Stimulated activated CD4-positive, alpha-beta T cell treated with anti-CD3 and anti-CD28 coated beads, Interleukin-12 subunit alpha, Interleukin-12 subunit beta, amount 100 ng/mL, for 48 hours (primary cell): ENCODE data around the gene SLC25A29.

Experiments
- DNase-seq, 3 donors: peaks; one replicate each; pipeline ENCODE4 v3.0.0-alpha.2; 2020; ENCODE audit warnings: low read depth in 2 of 3, low spot score in 1 of 3

The SLC25A29 gene

DNA sequence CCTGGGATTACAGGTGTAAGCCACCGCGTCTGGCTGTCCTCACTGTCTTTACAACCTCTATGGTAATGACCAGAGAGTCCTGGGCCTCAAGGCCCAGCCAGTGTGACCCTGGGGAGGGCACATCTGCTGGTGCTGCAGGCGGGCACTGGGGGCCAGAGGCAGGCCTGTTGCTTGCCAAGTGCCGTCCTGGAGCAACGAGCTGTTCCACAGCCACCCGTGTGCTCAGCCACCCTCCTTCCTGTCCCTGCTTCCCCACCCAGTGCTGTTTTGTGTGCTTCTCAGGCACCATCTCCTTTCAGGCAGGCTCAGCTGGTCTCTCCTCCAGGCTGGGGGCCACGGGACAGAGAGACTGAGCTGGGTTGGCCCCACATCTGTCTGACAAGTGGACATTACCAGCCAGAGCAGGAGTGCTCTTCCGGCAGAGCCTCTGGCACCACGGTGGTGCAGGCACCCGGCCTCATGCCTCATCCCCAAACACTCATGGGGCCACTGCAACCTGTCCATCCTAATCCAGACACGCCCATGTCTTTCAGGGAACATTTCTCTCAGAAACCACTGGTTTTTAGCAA, 25.9 kb upstream of the SLC25A29 start:
- no peak for DNase-seq

DNA sequence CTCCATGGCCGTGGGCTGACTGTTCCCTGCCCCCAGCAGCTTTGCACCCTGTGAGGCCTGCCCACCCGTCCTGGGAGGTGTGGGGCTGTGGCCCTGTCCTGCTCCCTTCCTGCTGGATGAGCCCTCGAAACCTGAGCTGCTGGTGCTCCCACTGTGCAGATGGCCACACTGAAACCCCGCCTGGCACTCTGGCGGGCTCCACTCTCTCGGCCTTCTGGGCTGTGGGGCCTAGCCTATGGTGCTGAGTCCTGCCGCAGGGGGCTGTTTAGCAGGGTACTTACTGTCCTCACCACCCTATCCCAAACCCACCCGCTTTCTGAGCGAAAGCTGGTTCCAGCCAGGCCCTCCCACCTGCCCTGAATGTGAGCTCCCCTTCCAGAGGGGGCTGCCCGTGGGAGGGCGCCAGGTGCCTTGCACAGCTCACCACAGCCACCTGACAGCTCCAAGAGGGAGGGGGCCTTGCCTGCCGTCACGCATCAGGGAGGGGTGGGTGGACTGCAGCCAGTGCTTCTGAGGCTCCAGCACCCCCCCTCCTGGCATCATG, 24.2 kb upstream of the SLC25A29 start:
- no peak for DNase-seq

DNA sequence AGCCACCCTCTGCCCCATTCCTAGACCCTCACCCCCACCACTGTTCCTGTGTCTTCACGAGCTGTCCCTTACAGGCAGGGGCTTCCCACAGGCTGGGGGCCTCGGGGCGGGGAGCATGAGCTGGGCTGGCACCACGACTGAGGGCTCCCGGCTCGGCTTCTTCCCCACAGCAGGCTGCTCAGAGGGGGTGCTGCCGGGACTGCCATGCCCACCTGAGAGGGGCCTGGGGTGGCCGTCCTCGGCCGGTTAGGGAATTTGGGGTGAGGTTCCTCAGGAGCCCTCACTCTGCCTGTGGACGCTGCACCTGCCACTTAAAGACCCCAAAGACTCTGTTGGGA, 23.7 kb upstream of the SLC25A29 start:
- DNase-seq = no peak

DNA sequence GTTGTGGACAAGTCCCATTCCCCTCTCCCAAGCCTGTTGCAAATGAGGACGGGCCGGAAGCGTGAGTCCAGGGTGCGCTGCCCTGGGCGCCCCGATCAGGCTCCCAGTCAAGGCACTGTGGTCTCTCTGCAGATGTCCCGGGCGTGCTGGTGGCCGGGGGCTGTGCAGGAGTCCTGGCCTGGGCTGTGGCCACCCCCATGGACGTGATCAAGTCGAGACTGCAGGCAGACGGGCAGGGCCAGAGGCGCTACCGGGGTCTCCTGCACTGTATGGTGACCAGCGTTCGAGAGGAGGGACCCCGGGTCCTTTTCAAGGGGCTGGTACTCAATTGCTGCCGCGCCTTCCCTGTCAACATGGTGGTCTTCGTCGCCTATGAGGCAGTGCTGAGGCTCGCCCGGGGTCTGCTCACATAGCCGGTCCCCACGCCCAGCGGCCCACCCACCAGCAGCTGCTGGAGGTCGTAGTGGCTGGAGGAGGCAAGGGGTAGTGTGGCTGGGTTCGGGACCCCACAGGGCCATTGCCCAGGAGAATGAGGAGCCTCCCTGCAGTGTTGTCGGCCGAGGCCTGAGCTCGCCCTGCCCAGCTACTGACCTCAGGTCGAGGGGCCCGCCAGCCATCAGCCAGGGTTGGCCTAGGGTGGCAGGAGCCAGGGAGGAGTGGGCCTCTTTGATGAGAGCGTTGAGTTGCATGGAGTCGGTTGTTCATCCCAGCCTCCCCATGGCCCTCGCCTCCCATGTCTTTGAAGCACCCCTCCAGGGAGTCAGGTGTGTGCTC, 23.2 kb upstream of the SLC25A29 start:
- no peak for DNase-seq

DNA sequence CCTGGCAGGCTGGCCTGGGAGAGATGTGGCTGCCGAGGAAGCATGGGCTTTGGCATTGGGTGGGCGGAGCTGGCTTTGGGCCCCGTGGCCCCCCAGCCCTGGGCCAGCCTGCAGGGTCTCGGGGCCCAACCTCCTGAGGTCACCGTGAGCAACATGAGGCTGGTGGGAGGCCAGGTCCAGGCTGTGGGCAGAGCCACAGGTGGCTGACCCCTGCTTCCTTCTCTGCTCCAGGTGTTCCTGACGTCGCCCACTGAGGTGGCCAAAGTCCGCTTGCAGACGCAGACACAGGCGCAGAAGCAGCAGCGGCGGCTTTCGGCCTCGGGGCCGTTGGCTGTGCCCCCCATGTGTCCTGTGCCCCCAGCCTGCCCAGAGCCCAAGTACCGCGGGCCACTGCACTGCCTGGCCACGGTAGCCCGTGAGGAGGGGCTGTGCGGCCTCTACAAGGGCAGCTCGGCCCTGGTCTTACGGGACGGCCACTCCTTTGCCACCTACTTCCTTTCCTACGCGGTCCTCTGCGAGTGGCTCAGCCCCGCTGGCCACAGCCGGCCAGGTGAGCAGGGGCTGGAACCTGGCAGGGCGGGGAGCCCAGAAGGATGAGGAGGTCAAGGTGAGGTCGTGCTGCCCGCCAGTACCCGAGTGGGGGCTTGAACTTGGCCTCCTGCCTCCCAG, 22.4 kb upstream of the SLC25A29 start:
- no peak for DNase-seq

DNA sequence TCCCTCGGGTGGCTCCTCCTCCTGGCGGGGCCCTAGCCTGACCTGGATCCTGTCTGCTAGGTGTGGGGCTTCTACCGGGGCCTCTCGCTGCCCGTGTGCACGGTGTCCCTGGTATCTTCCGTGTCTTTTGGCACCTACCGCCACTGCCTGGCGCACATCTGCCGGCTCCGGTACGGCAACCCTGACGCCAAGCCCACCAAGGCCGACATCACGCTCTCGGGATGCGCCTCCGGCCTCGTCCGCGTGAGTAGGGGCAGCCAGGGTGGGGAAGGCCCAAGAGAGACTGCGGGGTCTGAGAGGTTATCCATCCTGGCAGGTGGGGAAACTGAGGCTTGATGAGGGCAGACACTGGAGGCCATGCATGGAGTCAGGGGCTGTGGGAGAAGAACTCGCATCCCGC, 20.9 kb upstream of the SLC25A29 start:
- DNase-seq = no peak

DNA sequence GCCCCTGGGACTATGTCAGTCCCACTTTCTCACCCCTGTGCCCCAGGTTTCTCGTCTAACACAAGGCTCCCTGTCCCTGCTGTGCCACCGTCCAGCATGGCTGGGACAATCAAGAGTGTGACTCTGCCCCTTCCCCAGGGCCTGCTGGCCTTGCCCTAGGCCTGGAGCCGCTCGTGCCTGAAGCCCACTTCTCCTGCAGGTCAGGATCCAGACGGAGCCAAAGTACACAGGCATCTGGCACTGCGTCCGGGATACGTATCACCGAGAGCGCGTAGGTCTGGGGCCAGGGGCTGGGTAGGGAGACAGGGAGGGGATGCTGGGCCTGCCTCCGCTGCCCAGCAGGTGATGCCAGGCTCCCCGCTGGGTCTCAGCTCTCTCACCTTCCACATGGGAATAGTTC, 19.7 kb upstream of the SLC25A29 start:
- no peak for DNase-seq

DNA sequence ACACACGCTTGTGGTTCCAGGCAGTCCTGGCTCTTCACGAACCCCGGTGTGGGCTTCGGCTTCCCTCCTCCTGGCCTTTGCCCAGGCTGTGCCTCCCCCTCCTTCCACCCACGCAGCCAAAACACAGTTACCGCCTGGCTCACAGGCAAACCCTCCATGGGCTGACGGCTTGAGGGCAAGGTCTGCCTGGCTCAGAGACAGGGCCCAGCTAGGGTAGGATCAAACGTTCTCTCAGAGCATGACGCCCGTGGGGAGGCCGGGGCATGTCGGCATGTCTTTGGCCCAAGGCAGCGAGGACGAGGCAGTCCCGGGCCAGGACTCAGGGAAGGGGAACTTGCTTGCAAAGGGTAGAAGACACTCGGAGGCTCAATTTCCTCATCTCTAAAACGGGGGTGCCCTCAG, 19.0 kb upstream of the SLC25A29 start:
- no peak for DNase-seq

DNA sequence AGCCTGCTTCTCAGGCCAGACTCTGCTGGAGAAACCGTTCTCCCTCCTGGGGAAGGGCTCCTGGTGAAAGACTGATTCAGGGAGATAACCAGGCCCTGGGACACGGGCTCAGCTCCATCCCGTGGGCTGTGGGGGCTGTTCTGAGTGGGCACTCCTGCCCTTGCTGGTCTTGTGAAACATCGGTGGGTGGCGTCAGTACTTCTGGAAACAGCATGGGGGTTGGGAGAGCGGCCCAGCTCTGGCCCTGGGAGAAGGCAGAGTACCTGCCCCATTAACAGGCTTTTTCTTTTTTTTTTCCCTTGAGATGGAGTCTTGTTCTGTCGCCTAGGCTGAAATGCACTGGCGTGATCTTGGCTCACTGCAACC, 17.7 kb upstream of the SLC25A29 start:
- no peak for DNase-seq

DNA sequence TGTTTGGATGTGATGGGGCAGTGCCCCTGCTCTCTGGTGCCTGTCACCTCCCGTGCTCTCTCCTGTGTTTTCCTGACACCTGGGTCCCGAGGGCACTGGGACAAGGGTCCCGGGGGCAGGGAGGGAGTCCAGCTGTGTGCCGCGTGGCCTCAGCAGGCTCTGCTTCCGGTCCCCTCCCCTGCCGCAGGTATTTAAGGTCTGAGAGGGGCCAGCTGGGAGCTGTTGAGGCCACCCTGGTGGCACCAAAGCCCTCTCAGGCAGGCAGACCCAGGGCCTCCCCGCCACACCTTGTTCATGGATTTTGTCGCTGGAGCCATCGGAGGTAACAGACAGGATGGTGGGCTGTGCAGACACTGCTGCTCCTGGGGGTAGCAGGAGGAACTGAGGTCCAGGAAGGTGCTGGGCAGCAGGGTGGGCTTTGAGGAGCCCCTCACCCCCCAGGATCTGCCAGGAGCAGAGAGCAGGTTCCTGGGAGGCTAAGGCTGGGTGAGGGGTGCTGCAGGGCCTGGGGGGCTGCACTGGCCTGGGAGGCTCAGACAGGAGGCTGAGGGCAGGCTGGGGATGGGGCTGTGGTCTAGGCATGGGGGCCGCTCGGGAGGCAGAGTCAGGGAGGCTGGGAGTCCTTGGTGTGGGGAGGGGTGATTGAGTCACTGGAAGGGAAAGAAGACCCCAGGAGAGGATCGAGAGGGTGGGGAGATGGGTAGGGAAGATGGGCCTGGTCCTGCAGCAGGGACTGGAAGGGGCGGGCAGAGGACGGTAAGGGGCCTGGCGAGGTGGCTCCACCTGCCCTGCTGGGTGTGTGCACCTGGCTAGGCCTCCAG, 17.1 kb upstream of the SLC25A29 start, which contains the start of gene SLC25A47:
TSS of gene SLC25A47 (plus strand) at position 219 of the 821 bp plus-strand sequence. CDS start at position 295, 76 bp downstream.
- no peak for DNase-seq

DNA sequence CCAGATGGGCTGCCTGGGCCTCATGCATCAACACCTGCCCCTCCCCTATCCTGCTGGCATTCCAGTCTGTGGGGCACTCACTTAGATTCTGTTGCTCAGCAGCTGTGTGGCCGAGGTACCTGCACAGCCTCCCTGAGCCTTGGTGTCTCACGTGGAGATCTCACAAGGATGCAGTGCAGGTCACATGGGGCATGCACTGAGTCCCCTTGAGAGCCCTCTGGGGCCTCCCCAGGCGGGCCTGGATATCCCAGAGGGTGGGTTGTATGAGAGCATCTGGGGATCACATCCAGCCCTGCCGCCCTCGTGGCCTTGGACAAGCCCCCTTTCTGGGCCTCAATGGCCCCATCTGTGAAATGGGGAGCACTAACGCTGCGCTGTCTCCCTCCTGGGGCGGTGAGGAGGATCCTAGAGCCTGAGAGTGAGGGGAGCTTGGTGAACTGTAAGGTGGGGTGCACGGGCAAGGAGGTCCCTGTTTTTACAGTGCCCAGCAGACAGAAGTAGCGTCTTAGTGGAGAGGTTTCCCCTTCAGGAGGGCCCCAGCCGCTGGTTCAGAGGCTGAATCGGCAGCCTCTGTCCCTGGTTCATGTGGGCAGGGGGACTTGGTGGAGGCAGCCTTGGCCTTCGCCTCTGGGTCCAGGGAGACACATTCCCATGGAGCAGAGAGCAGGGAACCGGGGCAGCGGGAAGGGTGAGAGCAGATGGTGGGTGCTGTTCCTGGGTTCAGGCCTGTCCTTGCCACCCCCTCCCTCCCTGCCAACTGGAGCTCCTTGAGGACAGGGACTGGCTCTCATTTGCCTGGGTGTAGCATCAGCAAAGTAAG, 16.1 kb upstream of the SLC25A29 start:
- DNase-seq = no peak

DNA sequence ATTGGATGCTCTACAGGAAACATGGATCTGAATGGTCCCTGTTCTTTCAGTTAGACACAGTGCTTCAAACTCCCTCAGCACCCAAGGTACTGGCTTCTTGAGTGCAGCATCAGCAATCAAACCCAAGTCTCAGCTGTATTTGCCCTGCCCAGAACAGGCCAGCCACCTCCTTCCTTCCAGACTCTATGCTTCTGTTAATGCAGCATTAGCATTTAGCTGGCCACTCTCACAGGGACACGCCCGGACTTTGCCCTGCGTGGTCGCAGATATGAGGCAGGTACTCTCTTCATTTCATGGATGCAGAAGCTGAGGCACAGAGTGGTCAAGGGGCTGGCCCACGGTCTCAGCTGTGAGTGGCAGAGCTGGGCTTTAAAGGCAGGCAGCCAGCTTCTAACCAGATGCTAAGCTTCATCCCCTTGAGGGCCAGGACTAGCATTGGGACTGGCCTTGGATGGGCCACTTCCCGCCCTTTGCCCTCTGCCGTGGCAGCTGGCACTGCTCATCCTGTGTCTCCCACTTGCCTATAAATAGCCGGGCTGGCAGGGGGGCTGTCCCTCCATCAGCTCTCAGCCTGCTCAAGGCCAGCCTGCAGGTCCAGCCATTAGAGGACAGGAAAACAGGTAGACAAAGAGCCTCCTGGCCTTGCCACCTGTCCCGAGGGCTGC, 15.4 kb upstream of the SLC25A29 start:
- no peak for DNase-seq

DNA sequence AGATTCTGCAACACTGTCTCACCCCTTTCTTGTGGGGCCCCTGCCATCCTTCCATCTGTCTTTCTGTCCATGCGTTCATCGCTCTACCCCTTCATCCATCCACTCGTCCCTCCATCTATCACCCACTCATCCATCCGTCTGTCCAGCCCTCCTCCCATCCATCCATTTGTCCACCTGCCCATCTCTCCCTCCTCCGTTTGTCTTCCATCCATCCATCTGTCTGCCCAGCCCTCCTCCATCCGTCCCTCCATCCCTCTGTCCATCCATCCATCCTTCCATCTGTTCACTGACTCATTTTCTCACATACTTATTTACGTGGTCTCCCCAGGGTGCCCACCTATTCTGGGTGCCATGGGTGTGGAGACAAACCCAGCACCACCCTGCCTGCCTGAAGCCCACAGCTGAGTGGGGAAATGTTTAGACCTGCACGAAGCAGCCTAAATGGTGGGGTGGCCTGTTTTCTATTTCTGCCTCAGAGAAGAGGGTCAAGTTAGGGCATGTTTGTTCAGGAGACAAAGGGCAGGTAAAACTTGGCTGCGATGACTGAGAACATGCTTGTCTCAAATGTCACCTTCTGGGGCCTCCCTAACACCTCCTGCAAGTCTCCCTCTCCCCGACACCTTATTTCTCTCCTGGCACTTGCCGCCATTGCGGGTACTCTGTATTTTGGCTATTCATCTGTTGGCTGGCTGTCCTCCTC, 14.1 kb upstream of the SLC25A29 start:
- DNase-seq = no peak

DNA sequence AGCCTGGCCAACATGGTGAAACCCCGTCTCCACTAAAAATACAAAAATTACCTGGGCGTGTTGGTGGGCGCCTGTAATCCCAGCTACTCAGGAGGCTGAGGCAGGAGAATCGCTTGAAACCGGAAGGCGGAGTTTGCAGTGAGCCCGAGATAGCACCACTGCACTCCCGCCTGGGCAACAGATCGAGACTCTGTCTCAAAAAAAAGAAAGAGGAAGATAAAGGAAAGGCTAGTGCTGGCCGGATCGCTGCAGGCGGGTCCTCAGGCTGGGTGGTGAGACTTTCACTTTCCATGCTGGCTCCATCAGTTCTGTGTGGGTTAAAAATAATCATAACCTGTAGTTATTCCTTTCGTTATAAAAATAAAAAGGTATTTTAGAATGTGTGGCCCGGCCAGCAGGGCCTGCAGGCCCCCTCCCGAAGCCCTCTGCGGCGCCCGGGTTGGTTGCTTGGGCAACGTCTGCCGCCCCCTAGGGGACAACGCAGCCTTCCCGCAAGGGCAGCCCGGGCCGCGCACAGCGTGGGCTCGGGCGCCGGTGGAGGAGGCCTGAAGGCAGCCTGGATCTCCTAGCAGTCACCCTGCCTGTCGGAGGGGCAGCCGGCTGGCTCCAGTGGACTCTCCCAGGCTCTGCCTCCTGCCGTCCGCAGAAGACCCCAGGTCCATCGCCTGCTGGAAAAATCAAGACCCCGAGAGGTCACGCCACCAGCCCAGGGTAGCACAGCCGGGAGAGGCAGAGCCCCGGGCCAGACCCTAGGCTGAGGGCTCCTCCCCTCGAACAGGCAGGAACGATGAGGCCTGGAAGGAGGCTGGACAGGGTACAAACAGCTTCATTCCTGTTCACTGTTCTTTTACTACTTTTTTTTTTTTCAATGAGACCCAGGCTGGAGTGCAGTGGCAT, 11.9 kb upstream of the SLC25A29 start:
- DNase-seq = peak; percentile 51 to 65 (median 60)

DNA sequence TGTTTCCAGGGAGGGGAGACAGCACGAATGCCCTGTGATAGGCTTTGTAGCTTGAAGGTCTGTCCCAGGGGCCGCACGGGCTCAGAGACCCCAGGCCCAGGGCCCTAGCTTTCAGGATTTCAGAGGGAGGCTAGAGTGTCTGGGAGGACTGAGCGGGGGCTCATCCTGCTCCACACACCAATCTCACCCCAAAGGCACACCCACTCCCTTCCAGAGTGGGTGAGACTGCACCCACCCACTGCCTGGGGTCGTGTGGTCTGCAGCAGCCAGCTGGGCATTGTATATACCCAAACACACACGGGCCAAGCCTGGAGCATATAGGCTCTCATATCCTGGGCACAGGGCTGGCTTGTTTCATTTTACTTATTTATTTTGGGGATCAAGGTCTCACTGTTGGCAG, 11.1 kb upstream of the SLC25A29 start:
- DNase-seq = no peak

DNA sequence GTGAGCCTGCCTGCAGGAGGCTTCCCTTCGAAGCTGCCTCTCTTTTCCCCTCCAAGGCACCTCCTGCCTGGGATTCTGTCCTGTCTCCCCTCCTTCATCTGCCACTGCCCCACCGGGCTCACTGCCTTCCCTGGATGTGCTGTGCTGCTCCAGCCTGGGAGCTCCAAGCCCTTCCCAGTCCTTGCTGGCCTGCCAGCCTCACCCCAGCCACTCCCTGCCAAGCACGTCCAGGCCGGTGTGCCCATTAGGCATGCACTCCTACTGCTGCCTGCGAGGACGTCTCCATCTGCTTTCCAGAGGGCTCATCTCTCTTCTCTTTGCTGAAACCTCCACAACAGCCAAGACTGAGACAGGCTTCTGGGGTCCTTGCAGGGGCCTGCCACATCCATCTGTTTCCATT, 8.5 kb upstream of the SLC25A29 start:
- no peak for DNase-seq

DNA sequence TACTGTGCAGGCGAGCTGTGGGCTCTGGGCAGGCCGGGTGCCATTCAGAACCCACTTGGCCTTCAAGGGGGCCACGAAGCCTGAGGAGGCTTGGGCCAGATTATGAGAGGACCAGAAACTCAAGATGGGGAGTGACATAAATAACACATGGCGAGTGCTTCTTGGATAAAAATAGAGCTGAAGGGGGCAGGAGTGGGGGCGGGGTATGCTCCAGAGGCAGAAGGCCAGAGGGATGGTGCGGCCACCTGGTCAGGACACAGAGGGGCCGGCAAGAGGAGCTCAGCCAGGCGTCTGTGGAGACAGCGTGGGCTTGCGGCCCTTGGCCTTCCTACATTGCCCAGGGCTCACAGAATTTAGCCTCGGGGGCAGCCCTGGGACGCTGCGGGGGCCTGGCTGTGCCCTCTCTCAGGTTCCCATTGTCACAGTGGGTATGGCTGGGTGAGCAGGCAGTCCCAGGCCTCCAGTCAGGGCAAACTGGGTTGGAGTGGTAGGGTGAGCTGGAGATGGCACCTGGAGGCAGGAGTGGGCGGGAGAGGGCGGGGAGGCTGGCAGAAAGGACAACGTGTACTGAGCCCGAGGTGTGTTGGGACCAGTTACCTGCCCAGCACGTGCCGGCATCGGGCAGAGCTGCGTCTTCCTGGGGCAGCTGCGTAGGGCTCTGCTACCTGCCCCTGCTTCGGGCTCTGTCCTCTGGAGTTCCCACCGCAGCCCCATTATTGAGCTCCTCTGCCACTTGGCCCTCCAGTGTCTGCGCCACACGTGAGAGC, 7.4 kb upstream of the SLC25A29 start:
- no peak for DNase-seq
